ENCODE measurements around the gene PTDSS2. TPM values are rescaled to one million over a fixed set of nuclear protein-coding genes. Genes with fewer than 3 reads are reported as not detected.

Gene PTDSS2
- total and polyA plus RNA-seq, 2 of the 13 experiments (the other 11 are each of a cell fraction or from before 2014, with no cell fraction given): 21.7 to 26.4 TPM

DNA sequence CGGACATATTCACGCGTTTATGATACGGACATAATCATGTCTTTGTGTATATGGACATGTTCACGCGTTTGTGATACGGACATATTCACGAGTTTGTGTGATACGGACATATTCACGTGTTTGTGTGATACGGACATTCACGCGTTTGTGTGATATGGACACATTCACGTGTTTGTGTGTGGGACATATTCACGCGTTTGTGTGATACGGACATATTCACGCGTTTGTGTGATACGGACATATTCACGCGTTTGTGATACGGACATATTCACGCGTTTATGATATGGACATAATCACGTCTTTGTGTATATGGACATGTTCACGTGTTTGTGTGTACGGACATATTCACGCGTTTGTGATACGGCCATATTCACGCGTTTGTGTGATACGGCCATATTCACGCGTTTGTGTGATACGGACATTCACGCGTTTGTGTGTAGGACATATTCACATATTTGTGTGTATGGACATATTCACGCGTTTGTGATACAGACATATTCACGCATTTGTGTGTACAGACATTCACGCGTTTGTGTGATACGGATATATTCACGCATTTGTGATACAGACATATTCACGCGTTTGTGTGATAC lies 24.9 kb downstream of the PTDSS2 start (continued):
- TF ChIP-seq HNF4G (IDR thresholded peaks at IDR 0.05; ENCODE audit: borderline replicate concordance, low read depth, low read length) (no peak), HNF4G (CRISPR knock-in tag; IDR thresholded peaks at IDR 0.05; ENCODE audit: borderline replicate concordance, low read depth) (no peak), ZNF34 (CRISPR knock-in tag; IDR thresholded peaks at IDR 0.05; ENCODE audit: borderline replicate concordance) (no peak), ZNF558 (CRISPR knock-in tag; IDR thresholded peaks at IDR 0.05; ENCODE audit: borderline replicate concordance) (no peak), HNRNPK (IDR thresholded peaks at IDR 0.05; ENCODE audit: low read depth, low read length, poor library complexity, severe bottlenecking) (no peak), ZNF343 (CRISPR knock-in tag; IDR thresholded peaks at IDR 0.05) (no peak), MEIS1 (CRISPR knock-in tag; IDR thresholded peaks at IDR 0.05; ENCODE audit: borderline replicate concordance) (no peak), SNRNP70 (IDR thresholded peaks at IDR 0.05; ENCODE audit: low read depth, low read length) (no peak), MYNN (CRISPR knock-in tag; IDR thresholded peaks at IDR 0.05; ENCODE audit: low read depth) (no peak)
- TF ChIP-seq, protein P1, sequence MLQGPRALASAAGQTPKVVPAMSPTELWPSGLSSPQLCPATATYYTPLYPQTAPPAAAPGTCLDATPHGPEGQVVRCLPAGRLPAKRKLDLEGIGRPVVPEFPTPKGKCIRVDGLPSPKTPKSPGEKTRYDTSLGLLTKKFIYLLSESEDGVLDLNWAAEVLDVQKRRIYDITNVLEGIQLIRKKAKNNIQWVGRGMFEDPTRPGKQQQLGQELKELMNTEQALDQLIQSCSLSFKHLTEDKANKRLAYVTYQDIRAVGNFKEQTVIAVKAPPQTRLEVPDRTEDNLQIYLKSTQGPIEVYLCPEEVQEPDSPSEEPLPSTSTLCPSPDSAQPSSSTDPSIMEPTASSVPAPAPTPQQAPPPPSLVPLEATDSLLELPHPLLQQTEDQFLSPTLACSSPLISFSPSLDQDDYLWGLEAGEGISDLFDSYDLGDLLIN (CRISPR knock-in tag; IDR thresholded peaks at IDR 0.05; ENCODE audit: borderline replicate concordance): no peak
- TF ChIP-seq, protein P2, sequence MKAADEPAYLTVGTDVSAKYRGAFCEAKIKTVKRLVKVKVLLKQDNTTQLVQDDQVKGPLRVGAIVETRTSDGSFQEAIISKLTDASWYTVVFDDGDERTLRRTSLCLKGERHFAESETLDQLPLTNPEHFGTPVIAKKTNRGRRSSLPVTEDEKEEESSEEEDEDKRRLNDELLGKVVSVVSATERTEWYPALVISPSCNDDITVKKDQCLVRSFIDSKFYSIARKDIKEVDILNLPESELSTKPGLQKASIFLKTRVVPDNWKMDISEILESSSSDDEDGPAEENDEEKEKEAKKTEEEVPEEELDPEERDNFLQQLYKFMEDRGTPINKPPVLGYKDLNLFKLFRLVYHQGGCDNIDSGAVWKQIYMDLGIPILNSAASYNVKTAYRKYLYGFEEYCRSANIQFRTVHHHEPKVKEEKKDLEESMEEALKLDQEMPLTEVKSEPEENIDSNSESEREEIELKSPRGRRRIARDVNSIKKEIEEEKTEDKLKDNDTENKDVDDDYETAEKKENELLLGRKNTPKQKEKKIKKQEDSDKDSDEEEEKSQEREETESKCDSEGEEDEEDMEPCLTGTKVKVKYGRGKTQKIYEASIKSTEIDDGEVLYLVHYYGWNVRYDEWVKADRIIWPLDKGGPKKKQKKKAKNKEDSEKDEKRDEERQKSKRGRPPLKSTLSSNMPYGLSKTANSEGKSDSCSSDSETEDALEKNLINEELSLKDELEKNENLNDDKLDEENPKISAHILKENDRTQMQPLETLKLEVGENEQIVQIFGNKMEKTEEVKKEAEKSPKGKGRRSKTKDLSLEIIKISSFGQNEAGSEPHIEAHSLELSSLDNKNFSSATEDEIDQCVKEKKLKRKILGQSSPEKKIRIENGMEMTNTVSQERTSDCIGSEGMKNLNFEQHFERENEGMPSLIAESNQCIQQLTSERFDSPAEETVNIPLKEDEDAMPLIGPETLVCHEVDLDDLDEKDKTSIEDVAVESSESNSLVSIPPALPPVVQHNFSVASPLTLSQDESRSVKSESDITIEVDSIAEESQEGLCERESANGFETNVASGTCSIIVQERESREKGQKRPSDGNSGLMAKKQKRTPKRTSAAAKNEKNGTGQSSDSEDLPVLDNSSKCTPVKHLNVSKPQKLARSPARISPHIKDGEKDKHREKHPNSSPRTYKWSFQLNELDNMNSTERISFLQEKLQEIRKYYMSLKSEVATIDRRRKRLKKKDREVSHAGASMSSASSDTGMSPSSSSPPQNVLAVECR (CRISPR knock-in tag; IDR thresholded peaks at IDR 0.05; ENCODE audit: borderline replicate concordance): no peak
- TF ChIP-seq, protein P3, sequence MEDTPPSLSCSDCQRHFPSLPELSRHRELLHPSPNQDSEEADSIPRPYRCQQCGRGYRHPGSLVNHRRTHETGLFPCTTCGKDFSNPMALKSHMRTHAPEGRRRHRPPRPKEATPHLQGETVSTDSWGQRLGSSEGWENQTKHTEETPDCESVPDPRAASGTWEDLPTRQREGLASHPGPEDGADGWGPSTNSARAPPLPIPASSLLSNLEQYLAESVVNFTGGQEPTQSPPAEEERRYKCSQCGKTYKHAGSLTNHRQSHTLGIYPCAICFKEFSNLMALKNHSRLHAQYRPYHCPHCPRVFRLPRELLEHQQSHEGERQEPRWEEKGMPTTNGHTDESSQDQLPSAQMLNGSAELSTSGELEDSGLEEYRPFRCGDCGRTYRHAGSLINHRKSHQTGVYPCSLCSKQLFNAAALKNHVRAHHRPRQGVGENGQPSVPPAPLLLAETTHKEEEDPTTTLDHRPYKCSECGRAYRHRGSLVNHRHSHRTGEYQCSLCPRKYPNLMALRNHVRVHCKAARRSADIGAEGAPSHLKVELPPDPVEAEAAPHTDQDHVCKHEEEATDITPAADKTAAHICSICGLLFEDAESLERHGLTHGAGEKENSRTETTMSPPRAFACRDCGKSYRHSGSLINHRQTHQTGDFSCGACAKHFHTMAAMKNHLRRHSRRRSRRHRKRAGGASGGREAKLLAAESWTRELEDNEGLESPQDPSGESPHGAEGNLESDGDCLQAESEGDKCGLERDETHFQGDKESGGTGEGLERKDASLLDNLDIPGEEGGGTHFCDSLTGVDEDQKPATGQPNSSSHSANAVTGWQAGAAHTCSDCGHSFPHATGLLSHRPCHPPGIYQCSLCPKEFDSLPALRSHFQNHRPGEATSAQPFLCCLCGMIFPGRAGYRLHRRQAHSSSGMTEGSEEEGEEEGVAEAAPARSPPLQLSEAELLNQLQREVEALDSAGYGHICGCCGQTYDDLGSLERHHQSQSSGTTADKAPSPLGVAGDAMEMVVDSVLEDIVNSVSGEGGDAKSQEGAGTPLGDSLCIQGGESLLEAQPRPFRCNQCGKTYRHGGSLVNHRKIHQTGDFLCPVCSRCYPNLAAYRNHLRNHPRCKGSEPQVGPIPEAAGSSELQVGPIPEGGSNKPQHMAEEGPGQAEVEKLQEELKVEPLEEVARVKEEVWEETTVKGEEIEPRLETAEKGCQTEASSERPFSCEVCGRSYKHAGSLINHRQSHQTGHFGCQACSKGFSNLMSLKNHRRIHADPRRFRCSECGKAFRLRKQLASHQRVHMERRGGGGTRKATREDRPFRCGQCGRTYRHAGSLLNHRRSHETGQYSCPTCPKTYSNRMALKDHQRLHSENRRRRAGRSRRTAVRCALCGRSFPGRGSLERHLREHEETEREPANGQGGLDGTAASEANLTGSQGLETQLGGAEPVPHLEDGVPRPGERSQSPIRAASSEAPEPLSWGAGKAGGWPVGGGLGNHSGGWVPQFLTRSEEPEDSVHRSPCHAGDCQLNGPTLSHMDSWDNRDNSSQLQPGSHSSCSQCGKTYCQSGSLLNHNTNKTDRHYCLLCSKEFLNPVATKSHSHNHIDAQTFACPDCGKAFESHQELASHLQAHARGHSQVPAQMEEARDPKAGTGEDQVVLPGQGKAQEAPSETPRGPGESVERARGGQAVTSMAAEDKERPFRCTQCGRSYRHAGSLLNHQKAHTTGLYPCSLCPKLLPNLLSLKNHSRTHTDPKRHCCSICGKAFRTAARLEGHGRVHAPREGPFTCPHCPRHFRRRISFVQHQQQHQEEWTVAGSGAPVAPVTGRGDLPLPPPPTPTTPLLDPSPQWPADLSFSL (CRISPR knock-in tag; IDR thresholded peaks at IDR 0.05): no peak
- TF ChIP-seq, protein P4, sequence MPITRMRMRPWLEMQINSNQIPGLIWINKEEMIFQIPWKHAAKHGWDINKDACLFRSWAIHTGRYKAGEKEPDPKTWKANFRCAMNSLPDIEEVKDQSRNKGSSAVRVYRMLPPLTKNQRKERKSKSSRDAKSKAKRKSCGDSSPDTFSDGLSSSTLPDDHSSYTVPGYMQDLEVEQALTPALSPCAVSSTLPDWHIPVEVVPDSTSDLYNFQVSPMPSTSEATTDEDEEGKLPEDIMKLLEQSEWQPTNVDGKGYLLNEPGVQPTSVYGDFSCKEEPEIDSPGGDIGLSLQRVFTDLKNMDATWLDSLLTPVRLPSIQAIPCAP (CRISPR knock-in tag; IDR thresholded peaks at IDR 0.05; ENCODE audit: low read depth): no peak
- TF ChIP-seq, protein P5, sequence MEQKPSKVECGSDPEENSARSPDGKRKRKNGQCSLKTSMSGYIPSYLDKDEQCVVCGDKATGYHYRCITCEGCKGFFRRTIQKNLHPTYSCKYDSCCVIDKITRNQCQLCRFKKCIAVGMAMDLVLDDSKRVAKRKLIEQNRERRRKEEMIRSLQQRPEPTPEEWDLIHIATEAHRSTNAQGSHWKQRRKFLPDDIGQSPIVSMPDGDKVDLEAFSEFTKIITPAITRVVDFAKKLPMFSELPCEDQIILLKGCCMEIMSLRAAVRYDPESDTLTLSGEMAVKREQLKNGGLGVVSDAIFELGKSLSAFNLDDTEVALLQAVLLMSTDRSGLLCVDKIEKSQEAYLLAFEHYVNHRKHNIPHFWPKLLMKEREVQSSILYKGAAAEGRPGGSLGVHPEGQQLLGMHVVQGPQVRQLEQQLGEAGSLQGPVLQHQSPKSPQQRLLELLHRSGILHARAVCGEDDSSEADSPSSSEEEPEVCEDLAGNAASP (CRISPR knock-in tag; IDR thresholded peaks at IDR 0.05; ENCODE audit: borderline replicate concordance): no peak
